Hematopoietic multipotent progenitor cell treated with erythropoietin and hydrocortisone succinate and interleukin-3 and kit ligand, for 4 days (in vitro differentiated cells): ENCODE measurements around the gene GSTA5.
A peak's percentile ranks its signal among the peaks of the same experiment; 100 is the strongest.
"Not testable (repeated sequence)": the region's sequence is repeated elsewhere in the genome, so short reads cannot be mapped to it uniquely, and the experiment has no call there.

Experiments used
- DNase-seq: peaks from one replicate; pipeline ENCODE4 v3.0.0-alpha.2; 2015

Gene GSTA5

DNA sequence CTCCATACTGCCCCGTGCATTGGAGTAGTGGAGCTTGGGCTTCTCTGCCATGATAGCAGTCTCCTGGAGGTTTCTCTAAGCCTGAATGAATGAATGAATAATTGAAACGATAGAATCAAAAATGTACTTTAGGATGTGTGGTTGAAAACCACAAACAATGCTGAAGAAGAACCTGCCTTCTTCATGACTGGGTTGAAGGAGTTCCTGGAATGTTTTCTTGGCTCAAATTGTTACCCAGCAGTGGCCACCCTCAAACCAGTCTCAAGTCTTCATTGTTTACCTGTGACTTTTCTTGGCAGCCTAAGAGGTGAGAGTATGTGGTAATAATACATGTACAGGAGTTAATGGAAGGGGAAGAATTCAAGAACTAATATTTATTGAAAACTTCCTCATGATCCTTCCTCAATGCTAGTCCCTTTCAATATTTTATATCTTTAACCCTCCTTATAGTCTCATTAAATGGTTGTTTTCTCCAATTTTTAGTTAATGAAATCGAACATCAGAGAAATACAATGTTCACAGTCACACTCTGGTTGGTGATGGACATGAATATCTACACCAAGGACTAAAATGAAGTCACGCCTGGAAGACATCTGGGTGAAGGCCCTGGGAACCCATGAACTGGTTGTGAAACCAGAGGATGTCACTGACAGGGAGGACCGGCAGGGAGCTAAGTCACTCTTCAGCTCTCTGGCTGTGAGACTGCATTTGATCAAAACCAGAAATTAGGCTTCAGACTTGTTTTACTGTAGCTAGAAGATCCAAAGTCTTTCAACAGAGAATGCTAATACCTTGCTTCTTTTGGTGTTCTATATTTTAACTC is at the start of gene GSTA5:
Gene GSTA5 (minus strand): TSS at position 51 of the 823 bp plus-strand sequence.
- no peak for DNase-seq

DNA sequence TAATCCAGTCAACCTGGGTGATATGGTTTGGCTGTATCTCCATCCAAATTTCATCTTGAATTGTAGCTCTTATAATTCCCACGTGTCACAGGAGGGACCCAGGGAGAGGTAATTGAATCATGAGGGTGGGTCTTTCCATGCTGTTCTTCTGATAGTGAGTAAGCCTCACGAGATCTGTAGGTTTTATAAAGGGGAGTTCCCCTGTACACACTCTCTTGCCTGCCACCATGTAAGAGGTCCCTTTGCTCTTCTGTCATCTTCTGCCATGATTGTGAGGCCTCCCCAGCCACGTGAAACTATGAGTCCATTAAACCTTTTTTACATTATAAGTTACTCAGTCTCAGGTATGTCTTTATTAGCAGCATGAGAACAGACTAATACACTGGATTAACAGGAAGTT is 49.4 kb upstream of the GSTA5 start:
- no peak for DNase-seq

DNA sequence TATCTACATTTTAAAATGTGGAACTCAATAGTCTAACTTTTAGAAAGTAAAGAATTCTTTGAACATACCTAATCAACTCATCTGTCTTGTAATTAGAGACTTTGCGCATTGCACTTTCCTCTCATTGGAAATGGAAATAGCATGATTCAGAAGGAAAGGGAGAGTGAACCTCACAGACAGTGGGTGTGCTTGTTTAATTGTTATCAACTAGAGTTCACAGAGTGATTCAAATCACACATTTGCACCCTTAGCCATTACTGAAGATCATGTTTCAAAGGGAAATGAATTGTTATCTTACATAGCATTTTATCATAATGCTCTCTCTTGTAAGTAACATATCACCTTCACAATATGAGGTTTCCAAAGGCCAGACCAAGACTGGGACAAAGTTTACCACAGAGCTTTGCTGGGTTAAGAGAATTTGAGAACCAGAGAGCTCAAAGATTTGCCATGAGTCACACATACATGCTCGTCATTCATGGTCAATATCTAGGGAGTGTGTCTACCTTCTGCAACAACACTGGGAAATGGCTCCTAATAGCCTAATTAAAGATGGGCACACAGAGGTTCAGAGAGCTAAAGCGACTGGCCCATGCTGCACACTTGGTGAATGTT is 47.4 kb upstream of the GSTA5 start:
- no peak for DNase-seq

DNA sequence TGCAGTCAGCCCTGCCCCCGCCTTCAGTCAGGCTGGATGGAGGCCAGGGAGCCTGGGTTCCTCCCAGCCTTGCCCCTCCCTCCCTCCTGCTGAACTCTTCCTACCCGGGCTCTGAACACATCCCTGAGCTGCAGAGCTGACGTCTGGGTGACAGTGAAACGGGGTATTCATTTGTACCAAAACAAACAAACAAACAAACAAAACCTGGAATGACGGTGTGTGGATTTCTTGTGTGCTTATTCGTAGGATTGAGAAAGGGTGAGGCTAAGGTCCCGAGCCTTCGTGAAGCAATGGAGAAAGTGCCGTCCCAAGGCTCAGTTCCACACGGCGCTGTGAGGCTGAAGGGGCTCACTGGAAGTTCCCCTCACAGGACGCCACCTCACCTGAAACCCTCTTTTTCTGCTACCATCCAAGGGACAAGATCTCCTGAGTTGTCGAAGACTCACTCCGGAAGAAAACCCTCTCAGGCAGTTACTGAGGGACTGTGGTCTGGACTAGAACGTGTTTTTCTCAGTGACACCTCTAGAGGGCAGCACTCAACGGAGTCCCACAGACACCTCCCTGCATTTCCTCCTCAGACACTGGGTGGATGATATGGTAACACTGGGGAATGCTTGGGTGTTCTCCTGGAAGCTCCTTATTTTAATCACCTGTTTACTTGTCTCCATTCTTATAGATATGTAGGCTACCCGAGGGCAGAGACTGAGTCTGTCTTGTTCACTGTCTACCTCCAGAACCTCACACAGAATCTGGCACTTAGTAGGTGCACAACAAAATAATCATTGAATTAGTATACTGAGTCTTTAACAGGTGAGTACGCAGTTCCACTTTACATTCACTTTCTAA is 41.6 kb upstream of the GSTA5 start:
- peak; percentile 89 for DNase-seq

DNA sequence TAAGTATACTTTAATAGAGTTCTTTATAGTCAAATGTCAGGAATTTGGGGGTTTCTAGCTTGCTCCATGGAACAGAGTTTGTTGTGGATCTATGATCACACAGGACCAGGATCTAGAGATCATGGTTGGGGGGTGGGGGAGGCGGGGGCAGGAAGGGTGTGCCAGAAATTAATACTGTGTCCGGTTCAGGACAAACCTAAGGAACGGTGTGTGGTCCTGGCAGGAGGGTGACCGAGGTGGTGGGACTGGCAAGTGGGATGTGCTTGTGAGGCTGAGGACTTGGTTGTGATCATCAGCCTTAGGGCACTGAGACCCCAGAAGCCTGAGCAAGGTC is 41.0 kb upstream of the GSTA5 start:
- DNase-seq = no peak

DNA sequence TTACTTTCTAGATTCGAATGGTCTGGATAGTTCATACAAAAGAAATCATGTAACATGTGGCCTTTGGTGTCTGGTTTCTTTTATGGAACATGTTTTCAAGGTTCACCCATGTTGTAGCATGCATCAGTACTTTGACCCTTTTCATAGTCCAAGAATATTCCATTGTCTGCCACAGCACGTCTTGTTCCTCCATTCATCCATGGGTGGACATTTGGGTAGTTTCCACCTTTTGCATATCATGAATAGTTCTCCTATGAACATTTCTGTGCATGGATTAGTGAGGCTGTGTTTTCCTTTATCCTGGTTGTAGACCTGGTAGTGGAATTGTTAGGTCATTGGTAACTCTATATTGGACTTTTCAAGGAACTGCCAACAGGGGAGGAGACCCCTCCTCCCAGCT is 37.2 kb upstream of the GSTA5 start:
- DNase-seq = no peak

DNA sequence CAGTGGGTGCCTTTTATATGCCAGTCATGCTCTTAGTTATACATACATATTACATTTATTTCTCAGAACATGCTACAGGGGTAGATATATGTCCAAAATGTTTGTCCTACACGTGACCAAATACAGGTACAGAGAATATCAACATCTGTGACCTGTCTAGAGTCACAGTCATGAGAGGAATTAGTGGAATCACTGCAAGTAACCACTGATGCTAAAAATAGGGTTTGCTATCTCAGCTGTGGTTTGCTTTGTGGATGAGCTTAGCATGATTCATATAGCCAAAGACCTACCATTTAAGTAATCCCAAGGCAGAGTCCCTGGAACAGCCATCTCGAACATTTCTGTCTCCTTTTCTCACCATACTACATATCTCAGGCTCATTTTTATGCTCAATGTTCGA is 36.6 kb upstream of the GSTA5 start:
- no peak for DNase-seq

DNA sequence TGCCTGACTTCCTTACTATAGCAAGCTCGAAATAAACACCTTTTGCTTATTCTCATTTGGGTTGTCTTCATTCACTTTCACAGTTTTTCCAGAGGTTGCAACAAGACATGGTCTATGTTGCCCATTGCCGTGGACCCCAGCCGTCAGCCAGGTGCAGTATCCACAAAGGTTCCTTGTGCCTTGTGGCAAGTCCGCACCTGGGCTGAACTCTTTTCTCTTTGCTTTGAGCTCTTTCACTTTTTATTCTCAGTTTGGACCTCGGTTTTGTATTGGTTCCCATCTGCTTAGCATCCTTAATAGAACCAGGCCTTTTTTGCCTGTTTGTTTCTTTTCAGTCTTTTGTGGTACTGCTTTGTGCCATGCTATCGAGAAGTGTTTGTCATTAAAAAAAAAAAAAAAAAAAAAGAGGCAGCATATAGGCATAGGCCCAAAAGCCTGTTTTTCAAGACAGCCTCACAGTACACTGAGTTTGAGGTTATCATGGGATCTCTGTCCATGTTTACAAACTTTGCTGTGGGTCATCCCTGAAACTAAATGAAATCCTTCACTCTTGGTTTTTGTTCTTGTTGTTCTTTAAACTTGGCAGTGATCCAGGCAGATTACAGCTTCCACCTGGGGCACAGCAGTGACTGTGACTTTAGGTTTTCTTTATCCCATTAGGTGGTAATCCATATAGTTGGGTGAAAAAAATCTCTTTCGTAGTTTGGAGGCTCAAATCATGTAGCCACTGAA is 35.6 kb upstream of the GSTA5 start:
- no peak for DNase-seq

DNA sequence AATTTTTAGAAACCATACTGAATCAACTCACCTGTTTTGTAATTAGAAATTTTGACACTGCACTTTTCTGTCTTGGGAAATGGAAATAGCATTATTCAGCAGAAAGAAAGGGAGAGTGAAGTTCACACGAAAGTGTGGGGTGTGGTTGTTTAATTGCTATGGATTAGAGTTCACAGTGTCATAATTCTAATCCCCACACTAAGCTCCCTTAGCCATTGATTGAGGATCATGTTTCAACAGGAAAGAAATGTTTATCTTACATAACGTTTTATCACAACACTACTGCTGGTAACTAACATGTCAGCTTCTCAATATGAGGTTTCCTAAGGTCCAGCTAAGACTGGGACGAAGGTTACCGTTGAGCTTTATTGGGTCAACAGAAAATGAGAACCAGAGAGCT is 31.4 kb upstream of the GSTA5 start:
- no peak for DNase-seq

DNA sequence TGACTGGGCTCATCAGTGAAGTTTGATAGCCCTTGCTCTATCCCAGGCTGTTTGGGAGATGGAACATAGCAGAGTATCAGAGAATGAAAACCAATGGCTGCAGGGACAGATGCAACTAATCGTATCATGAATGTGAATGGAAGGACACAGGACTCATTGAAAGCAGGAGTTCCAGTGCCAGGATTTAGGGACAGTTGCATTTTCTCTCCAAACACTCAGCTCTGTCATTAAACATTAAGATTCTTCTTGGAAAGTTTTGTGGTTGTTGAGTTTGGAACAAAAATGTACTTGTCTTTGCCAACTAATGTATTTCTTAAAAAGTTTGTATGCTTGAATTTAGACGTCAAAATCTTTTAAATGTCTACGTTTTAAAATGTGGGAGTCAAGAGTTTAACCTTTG is 31.0 kb upstream of the GSTA5 start:
- DNase-seq = no peak

DNA sequence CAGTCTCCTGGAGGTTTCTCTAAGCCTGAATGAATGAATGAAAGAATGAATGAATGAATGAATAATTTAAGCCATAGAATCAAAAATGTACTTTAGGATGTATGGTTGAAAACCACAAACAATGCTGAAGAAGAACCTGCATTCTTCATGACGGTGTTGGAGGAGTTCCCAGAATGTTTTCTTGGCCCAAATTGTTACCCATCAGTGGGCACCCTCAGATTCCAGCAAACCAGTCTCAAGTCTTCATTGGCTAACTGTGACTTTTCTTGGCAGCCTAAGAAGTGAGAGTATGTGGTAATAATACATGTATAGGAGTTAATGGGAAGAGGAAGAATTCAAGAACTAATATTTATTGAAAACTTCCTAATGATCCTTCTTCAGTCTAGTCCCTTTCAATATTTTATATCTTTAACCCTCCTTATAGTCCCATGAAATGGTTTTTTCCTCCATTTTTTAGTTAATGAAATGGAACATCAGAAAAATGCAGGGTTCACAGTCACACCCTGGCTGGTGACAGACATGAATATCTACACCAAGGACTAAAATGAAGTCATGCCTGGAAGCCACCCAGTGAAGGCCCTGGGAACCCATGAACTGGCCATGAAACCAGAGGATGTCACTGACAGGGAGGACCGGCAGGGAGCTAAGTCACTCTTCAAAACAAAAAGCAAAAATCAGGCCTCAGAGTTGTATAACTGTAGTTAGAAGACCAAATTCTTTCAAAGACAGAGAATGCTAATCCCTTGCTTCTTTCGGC is 29.9 kb upstream of the GSTA5 start:
- not testable (repeated sequence) for DNase-seq

DNA sequence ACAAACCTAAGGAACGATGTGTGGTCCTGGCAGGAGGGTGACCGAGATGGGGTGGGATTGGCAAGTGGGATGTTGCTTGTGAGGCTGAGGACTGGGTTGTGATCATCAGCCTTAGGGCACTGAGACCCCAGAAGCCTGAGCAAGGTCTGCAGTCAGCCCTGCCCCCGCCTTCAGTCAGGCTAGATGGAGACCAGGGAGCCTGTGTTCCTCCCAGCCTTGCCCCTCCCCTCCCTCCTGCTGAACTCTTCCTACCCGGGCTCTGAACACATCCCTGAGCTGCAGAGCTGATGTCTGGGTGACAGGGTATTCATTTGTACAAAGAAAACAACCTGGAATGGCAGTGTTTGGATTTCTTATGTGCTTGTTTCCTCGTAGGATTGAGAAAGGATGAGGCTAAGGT is 28.3 kb upstream of the GSTA5 start:
- DNase-seq = not testable (repeated sequence)

DNA sequence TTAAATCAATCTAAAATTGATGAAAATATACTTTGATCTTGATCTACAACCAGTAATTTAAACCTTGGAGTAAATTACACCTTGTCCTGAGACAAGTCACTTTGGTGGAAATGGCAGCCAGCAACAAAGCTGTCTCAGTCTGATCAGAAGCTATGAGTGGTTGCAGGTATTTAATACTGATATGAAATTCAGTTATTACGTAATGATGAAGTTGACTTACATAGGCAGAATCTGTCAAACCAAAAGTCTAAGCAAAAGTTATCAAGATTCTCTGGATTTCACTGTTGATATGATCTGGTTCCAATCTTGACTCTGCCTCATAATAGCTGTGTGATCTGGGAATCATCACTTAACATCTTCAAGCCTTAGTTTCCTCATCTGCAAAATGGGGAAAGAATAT is 27.6 kb upstream of the GSTA5 start:
- no peak for DNase-seq

DNA sequence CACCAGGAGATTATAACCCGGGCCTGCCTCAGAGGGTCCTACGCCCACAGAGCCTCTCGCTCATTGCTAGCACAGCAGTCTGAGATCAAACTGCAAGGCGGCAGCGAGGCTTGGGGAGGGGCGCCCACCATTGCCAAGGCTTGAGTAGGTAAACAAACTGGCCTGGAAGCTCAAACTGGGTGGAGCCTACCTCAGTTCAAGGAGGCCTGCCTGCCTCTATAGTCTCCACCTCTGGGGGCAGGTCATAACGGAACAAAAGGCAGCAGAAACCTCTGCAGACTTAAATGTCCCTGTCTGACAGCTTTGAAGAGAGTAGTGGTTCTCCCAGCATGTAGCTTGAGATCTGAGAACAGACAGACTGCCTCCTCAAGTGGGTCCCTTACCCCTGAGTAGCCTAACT is 20.5 kb upstream of the GSTA5 start:
- DNase-seq = not testable (repeated sequence)

DNA sequence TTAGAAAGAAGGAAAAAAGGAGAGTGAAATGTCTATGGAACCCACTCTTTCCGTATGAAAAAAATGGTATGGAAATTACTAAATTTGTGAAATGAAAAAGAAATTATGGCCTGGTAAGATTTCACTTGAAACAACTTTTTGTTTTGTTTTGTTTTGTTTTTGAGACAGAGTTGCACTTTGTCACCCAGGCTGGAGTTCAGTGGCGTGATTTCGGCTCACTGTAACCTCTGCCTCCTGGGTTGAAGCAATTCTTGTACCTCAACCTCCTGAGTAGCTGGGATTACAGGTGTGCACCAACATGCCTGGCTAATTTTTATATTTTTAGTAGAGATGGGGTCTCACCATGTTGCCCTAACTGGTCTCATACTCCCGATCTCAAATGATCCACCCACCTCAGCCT is 17.8 kb upstream of the GSTA5 start:
- DNase-seq = no peak

DNA sequence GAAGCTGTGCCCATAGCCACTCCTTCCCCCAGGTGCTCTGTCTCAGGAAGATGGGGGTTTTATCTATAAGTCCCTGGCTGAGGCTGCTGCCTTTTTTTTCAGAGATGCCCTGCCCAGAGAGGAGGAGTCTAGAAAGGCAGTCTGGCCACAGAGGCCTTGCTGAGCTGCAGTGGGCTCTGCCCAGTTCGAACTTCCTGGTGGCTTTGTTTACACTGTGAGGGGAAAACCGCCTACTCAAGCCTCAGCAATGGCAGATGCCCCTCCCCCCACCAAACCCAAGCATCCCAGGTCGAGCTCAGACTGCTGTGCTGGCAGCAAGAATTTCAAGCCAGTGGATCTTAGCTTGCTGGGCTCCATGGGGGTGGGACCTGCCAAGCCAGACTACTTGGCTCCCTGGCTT is 15.5 kb upstream of the GSTA5 start:
- DNase-seq = peak; percentile 16

DNA sequence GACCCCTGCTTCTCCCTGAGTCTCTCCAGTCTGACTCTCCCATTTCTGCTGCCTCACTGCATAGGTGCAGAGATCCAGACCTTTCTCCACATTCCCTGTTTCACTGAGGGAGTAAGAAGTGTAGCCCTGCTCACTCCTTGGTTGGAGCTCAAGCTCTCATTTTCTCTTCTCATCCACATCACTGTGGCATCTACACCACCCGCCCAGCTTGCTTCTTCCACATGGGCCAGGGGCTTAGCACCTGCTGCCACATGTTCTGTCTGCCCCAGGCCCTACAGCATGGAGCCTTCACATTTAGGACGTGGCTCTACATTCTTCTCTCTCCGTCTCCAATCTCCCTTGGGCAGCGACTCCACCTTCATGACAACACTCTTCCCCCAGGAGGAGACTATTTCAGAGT is 8.5 kb upstream of the GSTA5 start:
- DNase-seq = no peak

DNA sequence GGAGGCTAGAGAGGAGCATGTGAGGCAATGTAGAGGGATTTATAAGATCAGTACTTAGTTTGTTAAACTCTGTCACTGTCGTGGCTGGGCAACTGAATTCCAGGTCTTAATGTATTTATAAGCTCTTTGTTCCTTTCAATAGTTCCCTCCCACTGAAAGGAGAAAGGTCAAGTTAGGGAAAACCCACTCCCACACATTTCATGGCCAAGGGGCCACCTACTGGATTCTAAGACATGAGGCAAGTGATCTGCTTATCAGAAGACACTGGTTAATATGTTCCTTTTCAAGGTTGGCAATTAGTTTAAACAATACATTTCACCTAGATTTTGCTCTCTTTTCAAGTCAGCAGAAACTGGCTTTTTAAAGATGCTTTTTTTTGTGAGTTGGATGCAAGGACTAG is 5.4 kb upstream of the GSTA5 start:
- DNase-seq = no peak

DNA sequence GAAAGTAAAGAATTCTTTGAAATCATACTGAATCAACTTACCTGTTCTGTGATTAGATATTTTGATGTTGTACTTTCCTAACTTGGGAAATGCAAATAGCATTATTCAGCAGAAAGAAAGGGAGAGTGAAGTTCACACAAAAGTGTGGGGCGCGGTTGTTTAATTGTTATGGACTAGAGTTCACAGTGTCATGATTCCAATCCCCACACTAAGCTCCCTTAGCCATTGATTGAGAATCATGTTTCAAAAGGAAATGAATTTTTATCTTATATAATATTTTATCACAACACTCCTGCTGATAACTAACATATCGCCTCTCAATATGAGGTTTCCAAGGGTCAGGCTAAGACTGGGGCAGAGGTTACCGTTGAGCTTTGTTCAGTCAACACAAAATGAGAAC is 3.0 kb upstream of the GSTA5 start:
- no peak for DNase-seq

DNA sequence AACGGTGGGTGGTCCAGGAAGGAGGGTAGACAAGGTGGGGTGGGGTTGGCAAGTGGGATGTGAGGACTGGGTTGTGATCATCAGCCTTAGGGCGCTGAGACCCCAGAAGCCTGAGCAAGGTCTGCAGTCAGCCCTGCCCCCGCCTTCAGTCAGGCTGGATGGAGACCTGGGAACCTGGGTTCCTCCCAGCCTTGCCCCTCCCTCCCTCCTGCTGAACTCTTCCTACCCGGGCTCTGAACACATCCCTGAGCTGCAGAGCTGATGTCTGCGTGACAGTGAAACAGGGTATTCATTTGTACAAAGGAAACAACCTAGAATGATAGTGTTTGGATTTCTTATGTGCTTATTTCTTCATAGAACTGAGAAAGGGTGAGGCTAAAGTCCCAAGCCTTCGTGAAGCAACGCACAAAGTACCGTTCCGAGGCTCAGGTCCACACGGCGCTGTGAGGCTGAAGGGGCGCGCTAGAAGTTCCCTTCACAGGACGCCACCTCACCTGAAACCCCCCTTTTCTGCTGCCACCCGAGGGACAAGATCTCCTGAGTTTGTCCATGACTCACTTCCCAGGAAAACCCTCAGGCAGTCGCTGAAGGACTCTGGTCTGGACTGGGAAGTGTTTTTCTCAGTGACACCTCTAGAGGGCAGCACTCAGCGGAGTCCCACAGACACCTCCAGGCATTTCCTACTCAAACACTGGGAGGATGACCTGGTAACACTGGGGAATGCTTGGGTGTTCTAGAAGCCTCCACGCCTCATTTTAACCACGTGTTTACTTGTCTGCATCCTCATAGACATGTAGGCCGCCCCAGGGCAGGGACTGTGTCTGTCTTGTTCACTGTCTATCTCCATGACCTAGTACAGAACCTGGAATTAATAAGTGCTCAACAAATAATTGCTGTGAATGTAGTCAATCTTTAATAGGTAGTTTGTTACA is 1.2 kb downstream of the GSTA5 start:
- peak; percentile 62 for DNase-seq

DNA sequence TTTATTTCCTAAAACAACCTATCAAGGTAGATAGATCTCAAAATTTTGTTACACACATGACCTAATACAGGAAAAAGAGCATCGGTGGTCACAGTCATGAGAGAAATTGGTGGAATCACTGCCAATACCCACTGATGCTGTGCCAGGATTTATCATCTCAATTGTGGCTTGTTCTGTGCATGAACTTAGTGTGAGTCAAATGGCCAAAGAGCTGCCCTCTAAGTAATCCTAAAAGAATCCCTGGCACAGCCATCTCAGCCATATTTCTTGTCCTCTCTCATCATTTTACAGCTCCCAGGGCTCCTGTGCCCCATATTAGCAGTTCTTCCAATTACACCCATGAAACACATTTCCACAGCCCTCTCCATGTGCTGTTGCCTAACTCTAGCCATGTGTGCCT is 6.1 kb downstream of the GSTA5 start:
- no peak for DNase-seq
